ENCODE results near the gene SYMPK.

The SYMPK gene

GRCh38 chr19:45865269-45865948 is 2.5 kb upstream of the SYMPK start:
- peaks cover 7% of the 10 kb centered on the region; the same call in 1 of the 2 replicates for H3K36me3 ChIP-seq
- H3K27me3 ChIP-seq (ENCODE audit: insufficient read depth, low read depth, severe bottlenecking) = no peaks in the 10 kb centered on the region
- TF ChIP-seq CTCF (IDR thresholded peaks at IDR 0.05; ENCODE audit: low read depth, low read length) = no peak
- no peak overlapping the region for H3K27ac ChIP-seq
- H3K9me3 ChIP-seq (ENCODE audit: severe bottlenecking) = no peaks in the 10 kb centered on the region
- DNase-seq = no peak
- no peak overlapping the region for H3K4me3 ChIP-seq (ENCODE audit: low read depth, low read length)

- peaks cover 7% of the 10 kb centered on the region for H3K36me3 ChIP-seq
- no peaks in the 10 kb centered on the region for H3K9me3 ChIP-seq (ENCODE audit: severe bottlenecking)
- no peak for TF ChIP-seq CTCF (IDR thresholded peaks at IDR 0.05; ENCODE audit: low read depth, low read length)
- no peaks in the 10 kb centered on the region for H3K27me3 ChIP-seq (ENCODE audit: insufficient read depth, low read depth, severe bottlenecking)
- peak overlapping the region; percentile 48 for H3K4me3 ChIP-seq (ENCODE audit: low read depth, low read length)
- H3K27ac ChIP-seq = no peak overlapping the region
- no peak for DNase-seq
These were observed 1.7 kb upstream of the SYMPK start for GRCh38 chr19:45864629-45865082.

DNA sequence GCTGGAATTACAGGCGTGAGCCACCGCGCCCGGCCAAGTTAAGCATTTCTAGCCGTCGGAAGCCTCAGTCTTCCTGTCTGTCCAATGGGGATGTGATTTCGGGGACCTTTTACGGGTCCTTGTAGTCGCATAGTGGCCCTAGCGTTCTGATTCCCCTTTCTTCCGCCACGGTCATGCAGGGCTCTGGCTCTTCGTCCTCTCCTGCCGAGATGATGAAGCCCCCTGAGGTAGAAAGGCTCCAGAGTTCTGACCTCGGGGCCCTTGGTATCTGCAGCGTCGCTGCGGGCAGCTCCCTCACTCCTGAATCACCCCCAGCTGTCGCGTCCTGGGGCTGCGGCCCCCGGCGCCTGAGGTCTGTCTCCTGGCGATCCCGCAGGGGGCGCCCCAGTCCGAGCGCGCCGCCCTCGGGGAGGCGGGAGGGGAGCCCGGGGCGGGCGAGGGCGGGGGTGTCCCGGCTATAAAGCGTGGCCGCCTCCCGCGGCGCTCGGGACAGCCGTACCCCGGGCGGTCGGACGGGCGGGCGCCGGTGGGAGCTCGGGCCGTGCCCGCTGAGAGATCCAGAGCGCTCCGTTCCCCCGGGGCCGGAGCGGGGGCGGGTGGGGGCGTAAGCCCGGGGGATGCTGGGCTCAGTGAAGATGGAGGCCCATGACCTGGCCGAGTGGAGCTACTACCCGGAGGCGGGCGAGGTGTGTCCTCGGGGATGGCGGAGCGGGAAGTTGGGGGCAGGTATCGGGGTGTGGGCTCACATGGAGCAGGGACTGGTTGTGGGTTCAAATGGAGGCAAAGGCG is 1.1 kb upstream of the SYMPK start, which contains the start of gene FOXA3:
Gene FOXA3 (plus strand): TSS at position 487 of the 789 bp plus-strand sequence. CDS start 131 bp downstream, at position 618.
- no peaks in the 10 kb centered on the region for H3K9me3 ChIP-seq (ENCODE audit: severe bottlenecking)
- peaks cover 13% of the 10 kb centered on the region for H3K36me3 ChIP-seq
- peak; percentile 77 for DNase-seq
- peak; percentile 61 for TF ChIP-seq CTCF (IDR thresholded peaks at IDR 0.05; ENCODE audit: low read depth, low read length)
- peak within 1 kb of the TSS; percentile 48 for H3K4me3 ChIP-seq (ENCODE audit: low read depth, low read length)
- H3K27ac ChIP-seq = no peak within 1 kb of the TSS
- H3K27me3 ChIP-seq (ENCODE audit: insufficient read depth, low read depth, severe bottlenecking) = no peaks in the 10 kb centered on the region

GRCh38 chr19:45863335-45863839 is 440 bp upstream of the SYMPK start:
- H3K9me3 ChIP-seq (ENCODE audit: severe bottlenecking) = no peaks in the 10 kb centered on the region
- H3K36me3 ChIP-seq = peaks cover 18% of the 10 kb centered on the region
- H3K4me3 ChIP-seq (ENCODE audit: low read depth, low read length) = peak overlapping the region; percentile 48
- no peak overlapping the region for H3K27ac ChIP-seq
- DNase-seq = no peak
- TF ChIP-seq CTCF (IDR thresholded peaks at IDR 0.05; ENCODE audit: low read depth, low read length) = no peak
- H3K27me3 ChIP-seq (ENCODE audit: insufficient read depth, low read depth, severe bottlenecking) = no peaks in the 10 kb centered on the region

- H3K27ac ChIP-seq = peak overlapping the region; percentile 78
- no peaks in the 10 kb centered on the region for H3K27me3 ChIP-seq (ENCODE audit: insufficient read depth, low read depth, severe bottlenecking)
- no peaks in the 10 kb centered on the region for H3K9me3 ChIP-seq (ENCODE audit: severe bottlenecking)
- no peak for TF ChIP-seq CTCF (IDR thresholded peaks at IDR 0.05; ENCODE audit: low read depth, low read length)
- peaks cover 18% of the 10 kb centered on the region for H3K36me3 ChIP-seq
- no peak for DNase-seq
- H3K4me3 ChIP-seq (ENCODE audit: low read depth, low read length) = peak overlapping the region; percentile 98
These were observed 730 bp downstream of the SYMPK start for GRCh38 chr19:45862271-45862563.
